Dermis microvascular lymphatic vessel endothelial cell (primary cell): ENCODE data around the gene POR. TPM values are rescaled to one million over a fixed set of nuclear protein-coding genes. Genes with fewer than 3 reads are reported as not detected.
"Not testable (repeated sequence)": the region's sequence is repeated elsewhere in the genome, so short reads cannot be mapped to it uniquely, and the experiment has no call there.

ENCODE experiments used
- DNase-seq, 2 donors: peaks; one replicate each; pipeline versions ENCODE4 v3.0.0 to v3.0.0-alpha.2; 2010; ENCODE audit warnings: low read depth in 2 of 2
- total RNA-seq: library from RNA; depleted of rRNA; stranded (reverse); fragments of >200 nt; gene quantifications from 2 replicates; pipeline ENCODE4 v1.2.1, GENCODE V29; 2014

POR gene
- 68.0 and 112 TPM in 2 replicates for total RNA-seq

DNA sequence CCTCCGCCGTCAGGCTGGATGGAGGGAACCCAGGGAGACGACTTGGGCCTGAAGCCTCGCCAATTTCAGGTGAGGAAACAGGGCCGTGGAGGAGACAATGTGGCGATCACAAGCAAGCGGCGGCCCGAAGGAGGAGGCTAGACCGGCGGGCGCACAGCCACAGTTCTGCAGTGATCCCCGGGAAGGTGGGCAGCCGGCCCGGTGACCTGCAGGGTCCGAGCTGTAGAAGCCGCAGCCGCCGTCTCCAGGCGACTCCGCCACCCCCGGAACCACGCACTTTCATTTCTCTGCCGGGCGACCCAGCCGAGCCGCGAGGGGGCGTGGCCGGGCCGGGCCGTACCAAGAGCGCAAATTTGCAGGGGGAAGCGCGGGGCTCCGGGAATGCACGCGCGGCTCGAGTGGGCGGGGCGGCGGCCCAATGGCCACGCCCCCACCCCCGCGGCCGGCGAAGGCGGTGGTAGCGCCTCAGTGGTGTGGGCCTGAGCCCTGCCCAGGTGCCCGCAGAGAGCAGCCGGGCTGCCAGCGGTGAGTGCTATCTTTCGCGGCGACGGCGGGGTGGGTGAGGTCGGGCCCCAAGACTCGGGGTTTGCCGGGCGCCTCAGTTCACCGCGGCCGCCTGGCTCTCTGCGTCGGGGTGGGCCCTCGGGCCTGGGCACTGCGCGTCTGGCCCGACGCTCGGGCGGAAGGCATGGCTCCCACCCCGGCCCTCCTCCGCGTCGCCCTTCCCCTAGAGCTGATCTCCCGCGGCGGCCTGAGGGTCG lies at the start of gene POR:
Gene POR (plus strand): TSS at position 501 of the 761 bp plus-strand sequence. CDS start 38,847 bp downstream, outside the sequence.
- peak; percentile 80 to 94 for DNase-seq

DNA sequence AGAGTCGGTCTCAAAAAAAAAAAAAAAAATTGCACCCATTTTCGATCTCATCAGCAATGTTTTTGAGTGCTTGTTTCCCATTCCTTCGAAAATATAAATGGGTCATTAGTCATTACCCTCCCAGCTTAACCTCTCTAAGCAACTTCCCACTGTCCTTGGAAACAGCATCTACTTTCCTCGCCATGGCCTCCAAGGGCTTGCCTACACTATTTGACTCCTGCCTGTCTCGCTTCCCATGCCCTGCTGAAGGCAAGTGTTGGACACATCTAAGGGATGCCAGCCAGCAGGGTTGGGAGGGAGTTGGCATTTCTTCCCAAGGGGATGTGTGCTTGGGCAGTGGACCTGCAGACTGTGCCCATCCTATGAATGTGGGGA lies 48.9 kb upstream of the POR start:
- no peak for DNase-seq

DNA sequence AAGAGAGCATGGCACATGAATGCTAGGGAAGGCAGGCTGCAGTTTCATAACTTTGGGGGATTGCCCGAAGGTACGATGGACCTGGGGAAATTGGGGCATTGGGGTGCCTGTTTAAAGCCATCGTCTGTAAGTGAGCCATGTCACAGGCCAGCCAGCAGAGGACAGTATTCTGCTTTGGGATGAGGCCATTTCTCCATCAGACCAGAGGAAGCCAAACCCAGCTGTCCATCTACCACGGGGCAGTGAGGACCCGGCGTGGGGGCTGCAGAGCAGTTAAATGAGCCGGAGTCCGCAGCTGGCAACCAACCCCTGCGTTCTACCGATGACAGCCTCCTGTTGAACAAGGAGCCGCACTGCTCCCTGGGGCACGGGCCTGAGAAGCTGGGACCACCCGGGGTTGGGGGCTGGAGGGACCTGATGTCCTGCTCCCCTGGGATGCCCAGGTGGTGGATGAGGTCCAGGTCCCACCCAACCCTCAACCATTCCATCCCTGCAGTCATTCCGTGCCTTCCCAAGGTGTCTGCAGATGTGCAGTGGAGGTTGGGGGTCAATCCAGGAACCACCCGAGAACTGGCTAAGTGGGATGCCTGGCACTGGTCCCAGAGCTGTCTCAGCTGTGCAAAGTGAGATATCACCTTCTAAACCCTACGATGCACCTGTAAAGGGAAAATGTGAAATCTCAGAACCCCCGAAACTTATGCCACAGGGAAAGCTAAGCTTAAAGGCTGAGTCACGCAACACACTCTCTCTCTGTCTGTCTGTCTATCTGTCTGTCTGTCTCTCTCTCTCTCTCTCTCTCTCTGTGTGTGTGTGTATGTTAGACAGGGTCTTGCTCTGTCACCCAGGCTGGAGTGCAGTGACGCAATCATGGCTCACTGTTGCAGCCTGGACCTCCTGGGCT lies 48.2 kb upstream of the POR start:
- peak; percentile 64 to 78 for DNase-seq

DNA sequence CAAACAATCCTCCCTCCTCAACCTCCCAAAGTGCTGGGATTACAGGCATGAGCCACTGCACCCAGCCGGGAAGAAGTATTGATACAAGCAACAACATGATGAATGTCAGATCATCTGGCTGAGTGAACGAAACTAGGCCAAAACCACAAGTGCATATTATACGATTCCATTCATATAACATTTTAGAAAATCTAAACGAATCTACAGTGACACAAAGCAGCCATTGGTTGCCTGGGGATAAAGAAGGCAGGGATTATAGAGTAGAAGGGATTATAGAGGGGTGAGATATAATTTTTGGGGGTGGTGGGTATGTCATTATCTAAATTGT lies 47.6 kb upstream of the POR start:
- DNase-seq: no peak

DNA sequence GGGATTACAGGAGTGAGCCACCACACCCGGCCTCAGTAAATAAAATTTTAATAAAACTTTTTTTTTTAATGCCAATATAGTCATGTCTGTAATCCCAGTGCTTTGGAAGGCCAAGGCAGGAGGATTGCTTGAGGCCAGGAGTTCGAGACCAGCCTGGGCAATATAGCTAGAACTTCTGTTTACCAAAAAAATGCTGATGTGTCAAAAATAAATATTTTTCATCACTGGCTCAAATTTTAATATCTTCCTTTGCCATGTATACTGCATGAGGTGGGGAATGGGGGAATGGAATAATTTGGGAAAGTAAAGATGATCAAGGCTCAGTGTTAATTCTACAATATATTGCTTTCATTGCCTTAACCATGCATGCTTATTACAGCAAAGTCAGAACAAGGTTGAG lies 46.8 kb upstream of the POR start:
- no peak for DNase-seq

DNA sequence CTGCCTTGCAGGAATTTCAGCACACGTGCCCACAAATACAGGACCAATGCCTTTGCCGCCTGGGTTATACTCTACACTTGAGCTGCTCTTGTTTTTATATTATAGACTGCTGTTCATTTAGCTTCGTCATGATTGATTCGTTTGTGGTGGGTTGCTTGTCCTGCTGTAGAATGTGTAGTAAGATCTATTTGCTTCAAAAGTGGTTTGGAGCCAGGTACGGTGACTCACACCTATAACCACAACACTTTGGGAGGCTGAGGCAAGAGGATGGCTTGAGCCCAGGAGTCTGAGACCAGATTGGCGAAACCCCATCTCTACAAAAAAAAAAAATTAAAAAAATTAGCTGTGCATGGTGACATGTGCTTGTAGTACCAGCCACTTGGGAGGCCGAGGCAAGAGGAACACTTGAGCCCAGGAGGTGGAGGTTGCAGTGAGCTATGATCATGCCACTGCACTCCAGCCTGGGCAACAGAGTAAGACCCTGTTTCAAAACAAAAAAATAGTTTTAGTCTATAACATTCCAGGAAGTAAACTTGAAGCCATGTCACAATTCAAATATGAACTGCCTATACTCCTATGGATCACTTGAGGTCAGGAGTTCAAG lies 45.1 kb upstream of the POR start:
- DNase-seq: no peak

DNA sequence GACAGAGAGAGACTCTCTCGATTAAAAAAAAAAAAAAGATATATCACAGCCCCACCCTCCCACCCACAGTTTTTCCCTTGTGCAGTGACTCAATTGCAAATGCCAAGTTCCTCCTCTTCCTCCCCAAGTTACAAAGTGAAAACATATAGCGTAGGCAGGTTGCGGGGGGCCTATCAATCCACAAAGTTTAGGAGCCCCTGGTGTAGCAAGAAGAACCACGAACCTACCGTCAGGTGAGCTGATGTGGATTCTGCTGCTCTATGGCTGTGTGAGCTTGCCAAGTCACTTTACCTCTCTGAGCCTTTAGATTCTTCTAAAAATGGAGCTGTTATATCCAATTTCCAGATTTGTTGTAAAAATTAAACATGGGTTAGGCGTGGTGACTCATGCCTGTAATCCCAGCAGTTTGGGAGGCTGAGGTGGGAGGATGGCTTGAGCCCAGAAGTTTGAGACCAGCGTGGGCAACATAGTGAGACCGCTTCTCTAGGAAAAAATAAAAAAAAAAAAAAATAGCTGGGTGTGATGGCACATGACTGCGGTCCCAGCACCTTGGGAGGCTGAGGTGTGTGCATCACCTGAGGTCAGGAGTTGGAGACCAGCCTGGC lies 44.3 kb upstream of the POR start:
- DNase-seq: no peak

DNA sequence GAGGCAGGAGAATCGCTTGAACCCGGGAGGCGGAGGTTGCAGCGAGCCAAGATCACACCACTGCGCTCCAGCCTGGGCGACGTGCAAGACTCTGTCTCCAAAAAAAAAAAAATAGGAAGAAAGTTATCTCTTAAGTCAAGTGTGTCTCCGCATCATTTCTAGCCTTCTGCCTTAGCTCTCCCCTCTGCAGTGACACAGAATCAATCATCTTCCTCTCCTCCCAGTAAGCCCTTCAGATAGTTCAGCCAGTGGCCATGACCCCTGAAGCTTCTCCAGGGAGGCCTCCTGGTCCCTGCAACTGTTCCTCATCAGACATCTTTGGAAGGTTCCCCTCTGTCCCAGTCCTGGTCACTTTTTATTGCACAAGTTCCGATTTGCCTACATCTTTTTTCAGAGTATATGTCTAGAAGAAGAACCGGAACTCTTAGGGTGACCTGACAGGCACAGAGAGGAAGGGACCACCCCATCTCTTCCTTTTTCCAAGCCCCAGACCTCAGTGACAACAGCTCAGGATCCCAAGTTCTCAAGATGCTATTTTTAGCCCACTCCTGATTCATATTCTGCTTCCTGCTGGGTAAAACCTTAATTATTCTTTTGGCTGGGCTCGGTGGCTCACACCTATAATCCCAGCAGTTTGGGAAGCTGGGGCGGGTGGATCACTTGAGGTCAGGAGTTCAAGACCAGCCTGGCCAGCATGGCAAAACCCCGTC lies 42.7 kb upstream of the POR start:
- DNase-seq: peak in 1 of 2 donors; percentile 37

DNA sequence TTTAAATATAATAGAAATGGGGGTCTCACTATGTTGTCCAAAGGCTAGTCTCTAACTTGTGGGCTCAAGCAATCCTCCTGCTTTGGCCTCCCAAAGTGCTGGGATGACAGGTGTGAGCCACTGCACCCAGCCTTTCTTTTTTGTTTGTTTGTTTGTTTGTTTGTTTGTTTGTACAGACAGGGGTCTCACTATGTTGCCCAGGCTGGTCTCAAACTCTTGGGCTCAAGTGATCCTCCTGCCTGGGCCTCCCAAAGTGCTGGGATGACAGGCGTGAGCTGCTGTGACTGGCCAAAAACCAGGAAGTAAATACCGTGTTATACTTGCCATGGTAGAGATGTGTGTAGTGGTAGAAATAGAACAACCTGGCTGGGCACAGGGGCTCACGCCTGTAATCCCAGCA lies 40.8 kb upstream of the POR start:
- DNase-seq: not testable (repeated sequence)

DNA sequence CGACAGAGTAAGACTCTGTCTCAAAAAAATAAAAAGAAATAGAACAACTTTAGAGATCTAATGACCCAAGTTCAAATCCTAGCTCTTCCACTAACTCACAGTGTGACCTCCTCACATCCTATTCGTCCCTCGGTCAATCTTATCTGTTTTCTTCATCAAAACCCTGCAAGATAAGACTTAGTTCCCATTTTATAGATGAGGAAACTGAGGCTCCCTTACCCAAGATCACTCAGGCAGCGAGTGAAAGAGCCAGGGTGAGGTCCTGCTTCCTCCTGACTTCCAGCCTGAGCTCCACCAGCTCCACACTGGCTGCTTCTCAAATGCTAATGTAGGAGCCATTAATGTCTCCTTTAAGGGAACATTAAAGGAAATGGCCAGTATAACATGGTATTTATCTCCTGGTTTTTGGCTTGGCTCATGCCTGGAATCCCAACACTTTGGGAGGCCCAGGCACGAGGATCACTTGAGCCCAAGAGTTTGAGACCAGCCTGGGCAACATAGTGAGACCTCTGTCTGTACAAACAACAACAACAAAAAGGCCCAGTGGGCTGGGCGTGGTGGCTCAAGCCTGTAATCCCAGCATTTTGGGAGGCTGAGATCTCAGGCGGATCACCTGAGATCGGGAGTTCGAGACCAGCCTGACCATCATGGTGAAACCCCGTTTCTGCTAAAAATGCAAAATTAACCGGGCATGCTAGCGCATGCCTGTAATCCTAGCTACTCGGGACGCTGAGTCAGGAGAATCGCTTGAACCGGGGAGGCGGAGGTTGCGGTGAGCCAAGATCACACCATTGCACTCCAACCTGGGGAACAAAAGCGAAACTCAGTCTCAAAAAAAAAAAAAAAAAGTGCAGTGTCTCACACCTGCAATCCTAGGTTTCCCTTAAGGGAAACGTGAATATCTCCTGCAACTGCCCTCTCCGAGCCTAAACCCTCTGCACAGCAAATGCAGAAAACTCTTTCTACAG lies 39.6 kb upstream of the POR start:
- DNase-seq: no peak

DNA sequence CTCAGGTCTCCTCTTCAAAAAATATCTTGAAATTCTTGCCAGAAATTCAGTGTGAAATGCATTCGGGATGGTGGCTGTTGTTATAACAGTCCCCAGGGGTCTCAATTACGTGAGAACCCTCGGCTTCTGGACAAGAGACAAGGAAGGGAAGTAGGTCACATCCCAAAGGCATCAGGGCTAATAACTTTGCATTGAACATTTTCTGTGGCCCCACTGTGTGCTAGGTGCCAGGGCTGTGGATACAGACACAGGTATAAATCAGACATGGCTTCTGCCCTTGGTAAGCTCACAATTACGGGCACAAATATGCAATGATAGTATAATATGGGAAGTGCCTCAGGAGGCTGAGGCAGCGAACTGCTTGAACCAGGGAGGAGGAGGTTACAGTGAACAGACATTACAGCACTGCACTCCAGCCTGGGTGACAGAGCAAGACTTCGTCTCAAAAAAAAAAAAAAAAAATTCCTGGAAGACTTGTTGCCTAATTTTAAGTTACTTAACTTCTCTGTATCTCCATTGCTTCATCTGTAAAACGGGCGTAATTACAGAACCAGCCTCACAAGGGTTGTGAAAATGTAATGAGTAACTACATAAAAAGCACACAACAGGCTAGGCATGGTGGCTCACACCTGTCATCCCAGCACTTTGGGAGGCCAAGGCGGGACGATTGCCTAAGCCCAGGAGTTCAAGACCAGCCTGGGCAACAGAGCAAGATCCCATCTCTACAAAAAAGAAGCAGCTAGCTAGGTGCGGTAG lies 38.7 kb upstream of the POR start:
- DNase-seq: no peak

DNA sequence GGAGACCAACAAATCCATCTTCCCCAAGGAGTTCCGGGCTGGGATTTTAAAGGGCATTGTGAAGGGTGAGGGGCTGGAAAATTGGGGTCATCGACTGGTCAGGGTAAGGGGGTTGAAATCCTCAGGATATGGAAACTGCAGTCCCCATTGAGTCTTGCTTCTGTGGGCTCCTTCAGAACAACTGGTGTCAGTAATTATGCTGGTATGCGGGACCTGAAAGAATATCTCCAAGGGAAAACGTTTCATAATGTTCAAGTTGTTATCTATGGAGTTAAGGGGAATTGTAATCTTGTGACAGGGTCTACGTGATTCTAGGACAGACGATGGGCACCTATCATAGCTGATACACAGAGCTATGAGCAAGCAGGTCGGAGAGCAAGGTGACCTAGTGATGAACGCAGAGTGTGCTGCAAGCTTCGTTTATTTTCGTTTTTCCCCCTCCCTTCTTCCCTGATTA lies 36.6 kb upstream of the POR start:
- DNase-seq: no peak

DNA sequence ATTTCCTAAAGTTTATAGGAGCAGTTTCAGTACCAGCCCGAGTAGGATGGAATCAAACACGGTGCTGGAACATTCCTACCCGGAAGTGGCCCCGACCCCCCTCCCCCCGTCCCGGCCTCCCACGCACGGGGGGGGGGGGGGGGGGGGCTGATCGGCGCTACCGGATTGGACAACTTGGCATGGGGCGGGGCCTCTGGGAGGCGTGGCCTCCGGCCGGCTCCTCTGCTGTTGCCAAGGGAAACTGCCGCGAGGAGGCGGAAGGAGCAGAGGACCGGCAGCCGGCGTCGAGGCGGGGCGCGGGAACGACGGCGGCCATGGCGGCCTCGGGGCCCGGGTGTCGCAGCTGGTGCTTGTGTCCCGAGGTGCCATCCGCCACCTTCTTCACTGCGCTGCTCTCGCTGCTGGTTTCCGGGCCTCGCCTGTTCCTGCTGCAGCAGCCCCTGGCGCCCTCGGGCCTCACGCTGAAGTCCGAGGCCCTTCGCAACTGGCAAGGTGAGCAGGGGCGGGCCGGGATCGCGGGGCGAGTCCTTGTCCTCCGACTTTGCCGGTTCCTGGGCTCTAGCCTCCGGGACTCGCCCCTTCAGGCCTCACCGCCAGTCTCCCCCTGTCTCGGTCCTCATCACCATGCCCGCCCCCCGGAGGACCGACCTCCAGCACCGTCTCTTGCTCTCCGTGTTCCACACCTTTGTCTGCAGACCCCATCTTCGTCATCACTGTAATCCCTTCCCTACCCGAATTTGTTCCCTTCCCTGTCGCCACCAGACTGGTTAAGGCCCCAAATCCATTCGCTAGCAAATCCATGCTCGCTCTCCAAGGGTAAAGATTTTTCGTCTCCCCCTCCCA lies 36.0 kb upstream of the POR start, which contains the start of gene RHBDD2:
Gene RHBDD2 (plus strand): TSS at position 266 of the 843 bp plus-strand sequence. CDS start 49 bp downstream, at position 315.
- DNase-seq: peak; percentile 81 to 93

DNA sequence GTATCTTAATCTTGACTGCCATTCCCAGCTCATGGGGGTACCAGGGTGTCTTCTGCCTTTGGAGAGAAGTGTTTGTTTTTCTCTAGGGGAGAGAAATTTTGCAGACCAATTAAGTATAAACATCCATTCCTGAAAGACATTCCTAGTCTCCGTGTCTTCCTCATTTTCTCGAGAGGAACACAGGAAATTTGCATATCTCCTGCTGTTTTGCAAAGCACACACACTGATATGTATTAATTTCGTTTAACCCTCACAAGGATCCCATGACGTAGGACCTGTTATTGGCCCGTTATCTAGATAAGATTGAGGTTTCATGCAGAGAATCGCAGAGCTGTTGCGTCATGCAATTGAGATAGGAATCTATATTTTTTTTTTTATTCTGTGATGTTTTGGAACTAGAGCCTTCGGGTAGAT lies 35.2 kb upstream of the POR start:
- peak in 1 of 2 donors; percentile 16 for DNase-seq

DNA sequence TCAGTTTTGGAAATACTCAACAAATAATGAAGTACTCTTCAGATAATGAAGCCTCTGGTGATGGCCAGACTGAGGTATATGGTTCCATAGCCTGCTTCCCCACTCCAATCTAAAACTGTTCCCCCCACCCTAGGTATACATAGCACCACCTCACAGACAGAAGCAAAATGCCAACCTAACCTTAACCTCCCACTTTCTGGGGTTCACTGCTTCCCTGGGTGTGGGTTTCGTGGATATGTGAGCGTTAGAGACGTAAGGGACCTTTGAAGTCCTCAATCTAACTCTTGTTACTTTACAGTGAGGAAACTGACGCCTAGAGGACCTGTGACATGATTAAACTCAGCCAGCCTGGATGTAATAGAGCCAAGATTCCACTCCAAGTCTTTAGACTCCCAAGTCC lies 34.7 kb upstream of the POR start:
- no peak for DNase-seq

DNA sequence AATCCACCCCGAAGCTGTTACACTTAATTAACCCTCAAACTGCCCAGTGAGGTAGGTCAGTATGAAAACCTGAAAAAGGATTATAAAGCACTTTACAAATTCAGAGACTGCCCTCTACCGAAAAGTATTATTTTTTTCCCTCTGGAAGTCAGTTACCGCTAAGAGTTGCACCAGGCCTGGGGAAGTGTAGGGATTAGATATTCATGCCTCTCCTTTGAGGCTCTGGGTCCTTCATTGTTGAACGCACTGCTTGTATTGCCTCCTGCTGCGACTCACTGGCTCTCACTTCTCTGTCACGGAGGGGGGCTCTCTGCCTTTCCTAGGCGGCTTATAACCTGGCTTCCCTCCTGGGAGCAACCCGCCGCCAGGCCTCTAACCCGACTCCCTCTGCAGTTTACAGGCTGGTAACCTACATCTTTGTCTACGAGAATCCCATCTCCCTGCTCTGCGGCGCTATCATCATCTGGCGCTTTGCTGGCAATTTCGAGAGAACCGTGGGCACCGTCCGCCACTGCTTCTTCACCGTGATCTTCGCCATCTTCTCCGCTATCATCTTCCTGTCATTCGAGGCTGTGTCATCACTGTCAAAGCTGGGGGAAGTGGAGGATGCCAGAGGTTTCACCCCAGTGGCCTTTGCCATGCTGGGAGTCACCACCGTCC lies 33.4 kb upstream of the POR start:
- DNase-seq: no peak

DNA sequence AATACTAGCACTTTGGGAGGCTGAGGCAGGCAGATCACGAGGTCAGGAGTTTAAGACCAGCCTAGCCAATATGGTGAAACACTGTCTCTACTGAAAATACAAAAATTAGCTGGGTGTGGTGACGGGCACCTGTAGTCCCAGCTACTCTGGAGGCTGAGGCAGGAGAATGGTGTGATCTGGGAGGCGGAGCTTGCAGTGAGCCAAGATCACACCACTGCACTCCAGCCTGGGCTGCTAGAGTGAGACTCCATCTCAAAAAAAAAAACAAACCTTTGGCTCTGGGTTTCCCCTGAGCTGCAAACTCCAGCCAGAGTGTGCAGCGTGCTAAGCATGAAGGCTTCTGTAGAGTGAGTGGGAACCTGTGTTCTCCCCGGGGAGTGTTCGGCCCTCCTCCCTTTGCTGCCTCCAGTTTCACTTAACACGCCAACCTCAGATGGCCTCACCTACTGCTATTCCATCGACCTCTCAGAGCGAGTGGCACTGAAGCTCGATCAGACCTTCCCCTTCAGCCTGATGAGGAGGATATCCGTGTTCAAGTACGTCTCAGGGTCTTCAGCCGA lies 31.6 kb upstream of the POR start:
- not testable (repeated sequence) for DNase-seq
